ENCODE data around the gene SEMG1. TPM values are rescaled to one million over a fixed set of nuclear protein-coding genes. Genes with fewer than 3 reads are reported as not detected.

SEMG1 gene
- total RNA-seq, 1 experiment from 2014 or later: 2.0 TPM

DNA sequence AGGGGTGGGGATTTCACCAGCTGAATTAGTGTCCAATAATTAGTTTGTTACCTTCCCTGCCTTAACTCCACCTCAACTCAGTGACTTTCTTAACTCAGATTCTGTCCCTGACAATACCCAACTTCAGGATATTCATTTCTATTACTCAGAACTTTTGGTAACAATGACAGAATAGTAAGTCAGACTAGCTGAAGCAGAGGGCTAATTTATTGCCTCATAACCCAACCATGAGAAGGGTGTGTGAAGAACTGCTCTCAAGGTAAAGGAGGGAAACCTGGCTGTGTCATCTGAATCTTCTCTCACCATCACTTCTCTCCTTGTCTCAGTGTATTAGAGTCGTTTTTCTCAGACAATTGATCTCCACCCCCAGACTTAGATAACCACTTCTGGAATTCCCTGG lies 33.3 kb upstream of the SEMG1 start:
- WGBS (ENCODE audit: extremely low coverage, insufficient read length, low lambda C conversion rate): no CpG with 5 or more reads among the region's 1 CpG
- Histone ChIP-seq H3K4me1 (ENCODE audit: insufficient read depth, low read length) (no peaks in the 10 kb centered on the region), H4K20me1 (ENCODE audit: control insufficient read depth, insufficient read depth, insufficient read length) (no peaks in the 10 kb centered on the region), H4K5ac (ENCODE audit: insufficient read length, low read depth, low read length) (no peak overlapping the region), H3K27me3 (ENCODE audit: insufficient read depth, low read length) (no peaks in the 10 kb centered on the region), H3K4me2 (ENCODE audit: insufficient read depth, insufficient read length, low read length) (no peak overlapping the region), H3K56ac (ENCODE audit: insufficient read length, low read depth, low read length) (no peak overlapping the region), H3K18ac (ENCODE audit: insufficient read length, low read depth, low read length) (no peak overlapping the region), H2BK15ac (ENCODE audit: low read depth, low read length) (no peak overlapping the region), H4K91ac (ENCODE audit: insufficient read length, low read depth, low read length) (no peak overlapping the region), H3K14ac (ENCODE audit: insufficient read depth, low read length) (no peak overlapping the region), H3K79me2 (ENCODE audit: insufficient read depth, low read length) (no peaks in the 10 kb centered on the region), H3K9me3 (ENCODE audit: control insufficient read depth, low read depth, low read length) (no peaks in the 10 kb centered on the region), H2BK12ac (ENCODE audit: insufficient read length, low read depth, low read length) (no peak overlapping the region), H3K9ac (ENCODE audit: extremely low read depth, insufficient read length, low read length) (no peak overlapping the region), H3T11ph (ENCODE audit: low read length) (no peak overlapping the region), H2BK5ac (ENCODE audit: insufficient read length, low read length) (no peak overlapping the region), H2AK5ac (ENCODE audit: insufficient read length, low read length) (no peak overlapping the region), H3K23me2 (ENCODE audit: insufficient read length, low read depth, low read length, poor library complexity, severe bottlenecking) (no peaks in the 10 kb centered on the region), H3K4ac (ENCODE audit: low read depth, low read length) (no peak overlapping the region), H3K79me1 (ENCODE audit: insufficient read depth, low read depth, low read length, poor library complexity, severe bottlenecking) (no peaks in the 10 kb centered on the region), H4K8ac (replicated peaks; ENCODE audit: insufficient read length, low read depth, low read length) (no peak overlapping the region), H2BK20ac (ENCODE audit: low read depth, low read length, poor library complexity, severe bottlenecking) (no peak overlapping the region), H3K27ac (ENCODE audit: insufficient read length, low read depth, low read length) (no peak overlapping the region), H2AFZ (ENCODE audit: low read length) (no peak overlapping the region), H2BK120ac (ENCODE audit: low read depth, low read length, poor library complexity, severe bottlenecking) (no peak overlapping the region), H3K23ac (ENCODE audit: insufficient read length, low read depth, low read length) (no peak overlapping the region)
- Mint-ChIP-seq H3K27ac (no peak overlapping the region), H3K9me3 (peaks cover 0 to 2% of the 10 kb centered on the region in 2 experiments; a peak in 1 of 5 replicates), H3K4me3 (no peak overlapping the region), H3K4me1 (no peaks in the 10 kb centered on the region), H3K27me3 (ENCODE audit: low read depth) (peaks cover 15% of the 10 kb centered on the region), H3K36me3 (ENCODE audit: insufficient read depth in 1 of 3, low read depth in 3 of 3) (no peaks in the 10 kb centered on the region)
- DNase-seq: no peak
- TF ChIP-seq, protein P1, sequence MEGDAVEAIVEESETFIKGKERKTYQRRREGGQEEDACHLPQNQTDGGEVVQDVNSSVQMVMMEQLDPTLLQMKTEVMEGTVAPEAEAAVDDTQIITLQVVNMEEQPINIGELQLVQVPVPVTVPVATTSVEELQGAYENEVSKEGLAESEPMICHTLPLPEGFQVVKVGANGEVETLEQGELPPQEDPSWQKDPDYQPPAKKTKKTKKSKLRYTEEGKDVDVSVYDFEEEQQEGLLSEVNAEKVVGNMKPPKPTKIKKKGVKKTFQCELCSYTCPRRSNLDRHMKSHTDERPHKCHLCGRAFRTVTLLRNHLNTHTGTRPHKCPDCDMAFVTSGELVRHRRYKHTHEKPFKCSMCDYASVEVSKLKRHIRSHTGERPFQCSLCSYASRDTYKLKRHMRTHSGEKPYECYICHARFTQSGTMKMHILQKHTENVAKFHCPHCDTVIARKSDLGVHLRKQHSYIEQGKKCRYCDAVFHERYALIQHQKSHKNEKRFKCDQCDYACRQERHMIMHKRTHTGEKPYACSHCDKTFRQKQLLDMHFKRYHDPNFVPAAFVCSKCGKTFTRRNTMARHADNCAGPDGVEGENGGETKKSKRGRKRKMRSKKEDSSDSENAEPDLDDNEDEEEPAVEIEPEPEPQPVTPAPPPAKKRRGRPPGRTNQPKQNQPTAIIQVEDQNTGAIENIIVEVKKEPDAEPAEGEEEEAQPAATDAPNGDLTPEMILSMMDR (conservative IDR thresholded peaks at IDR 0.05): no peak

Data from H9 (cell line).